GM23338 (cell line): Measurements from ENCODE around the gene ERN2. TPM values are rescaled to one million over a fixed set of nuclear protein-coding genes. Genes with fewer than 3 reads are reported as not detected.

Source experiments
- ATAC-seq: fragments of 200-7000 bp; cut with Tn5 transposase; 3 replicates; pipeline ENCODE4 v1.9.1; 2020
- DNase-seq: peaks from one replicate; pipeline ENCODE4 v3.0.0-alpha.2; 2015; ENCODE audit warnings: low spot score
- H2AFZ ChIP-seq: fragments of 200-600 bp; sonication (generic); 2 replicates; pipeline ENCODE4 v1.8.0; 2016; ENCODE audit warnings: antibody characterized with exemption, mild to moderate bottlenecking, moderate library complexity
- H3F3A ChIP-seq: fragments of 200-600 bp; sonication (generic); replicated peaks from 2 replicates; pipeline ENCODE4 v1.8.0; 2017; ENCODE audit warnings: antibody characterized with exemption, mixed run types, low read depth
- H3K27ac ChIP-seq: fragments of 200-600 bp; sonication (generic); 2 replicates; pipeline ENCODE4 v1.6.1; 2016; ENCODE audit warnings: low read depth
- H3K27me3 ChIP-seq: fragments of 200-600 bp; sonication (generic); 2 replicates; pipeline ENCODE4 v1.8.0; 2016; ENCODE audit warnings: mild to moderate bottlenecking, mixed run types, moderate library complexity; ENCODE audit not compliant: insufficient read depth
- H3K36me3 ChIP-seq: fragments of 200-600 bp; sonication (generic); 2 replicates; pipeline ENCODE4 v1.8.0; 2016; ENCODE audit warnings: mild to moderate bottlenecking; ENCODE audit not compliant: insufficient read depth
- H3K4me1 ChIP-seq: fragments of 200-600 bp; sonication (generic); 2 replicates; pipeline ENCODE4 v1.8.0; 2016; ENCODE audit warnings: mild to moderate bottlenecking, moderate library complexity; ENCODE audit not compliant: insufficient read depth
- H3K4me2 ChIP-seq: fragments of 200-600 bp; sonication (generic); 2 replicates; pipeline ENCODE4 v1.7.1; 2017; ENCODE audit warnings: mixed run types
- H3K4me3 ChIP-seq: fragments of 200-600 bp; sonication (generic); 2 replicates; pipeline ENCODE4 v1.6.1; 2016; ENCODE audit warnings: mixed run types
- H3K79me2 ChIP-seq: fragments of 200-600 bp; sonication (generic); replicated peaks from 2 replicates; pipeline ENCODE4 v1.8.0; 2017; ENCODE audit warnings: mild to moderate bottlenecking; ENCODE audit not compliant: insufficient read depth
- H3K9me2 ChIP-seq: fragments of 200-600 bp; sonication (generic); 2 replicates; pipeline ENCODE4 v1.8.0; 2017; ENCODE audit not compliant: insufficient read depth
- H4K20me1 ChIP-seq: fragments of 200-600 bp; sonication (generic); replicated peaks from 2 replicates; pipeline ENCODE4 v1.8.0; 2017; ENCODE audit warnings: mild to moderate bottlenecking; ENCODE audit not compliant: insufficient read depth
- H3K27ac Mint-ChIP-seq: 2 replicates; pipeline ENCODE4 v1.8.0; 2020; ENCODE audit warnings: inconsistent platforms, mild to moderate bottlenecking, moderate library complexity, mixed read lengths
- H3K27me3 Mint-ChIP-seq: 3 replicates; pipeline ENCODE4 v1.8.0; 2022; ENCODE audit warnings: low read depth, mild to moderate bottlenecking, moderate library complexity, mixed read lengths, inconsistent platforms; ENCODE audit not compliant: insufficient read depth, poor library complexity
- H3K36me3 Mint-ChIP-seq: 3 replicates; pipeline ENCODE4 v1.8.0; 2021; ENCODE audit warnings: low read depth, mild to moderate bottlenecking, inconsistent platforms, moderate library complexity, mixed read lengths
- H3K4me1 Mint-ChIP-seq: 3 replicates; pipeline ENCODE4 v1.8.0; 2020; ENCODE audit warnings: mild to moderate bottlenecking, inconsistent platforms, mixed read lengths
- H3K4me3 Mint-ChIP-seq: 3 replicates; pipeline ENCODE4 v1.8.0; 2021; ENCODE audit warnings: moderate library complexity, mild to moderate bottlenecking, inconsistent platforms, mixed read lengths
- H3K9me3 Mint-ChIP-seq: 3 replicates; pipeline ENCODE4 v1.8.0; 2020; ENCODE audit warnings: moderate library complexity, mild to moderate bottlenecking, inconsistent platforms, mixed read lengths
- CREB1 ChIP-seq: fragments of 250-450 bp; sonication (Bioruptor Pico); IDR thresholded peaks from 2 replicates; pipeline ENCODE4 v1.5.0; 2020; ENCODE audit warnings: low read depth, mild to moderate bottlenecking, moderate library complexity
- EZH2phosphoT487 ChIP-seq: fragments of 200-600 bp; sonication (generic); IDR thresholded peaks from one replicate; pipeline ENCODE4 v1.8.1; 2018; ENCODE audit warnings: antibody characterized with exemption; ENCODE audit not compliant: unreplicated experiment
- JUNB ChIP-seq: IDR thresholded peaks from one replicate; pipeline ENCODE4 v1.6.1; 2016; ENCODE audit warnings: antibody characterized with exemption; ENCODE audit not compliant: unreplicated experiment
- REST ChIP-seq: IDR thresholded peaks from one replicate; pipeline ENCODE4 v1.6.1; 2018; ENCODE audit warnings: antibody characterized with exemption; ENCODE audit not compliant: unreplicated experiment
- ZNF462 ChIP-seq: fragments of 250-450 bp; sonication (Bioruptor Pico); IDR thresholded peaks from 2 replicates; pipeline ENCODE4 v1.5.0; 2020; ENCODE audit warnings: mild to moderate bottlenecking, moderate library complexity
- polyA plus RNA-seq: library from polyadenylated mRNA; unstranded; fragments of >200 nt; fragmentation: Nextera tagmentation; extraction: Ambion mirVana; gene quantifications from 2 replicates; pipeline ENCODE4 v1.2.1, GENCODE V29; 2016
- total RNA-seq: library from RNA; depleted of rRNA; stranded (reverse); fragments of >200 nt; shearing (Covaris generic); gene quantifications from 2 replicates; pipeline ENCODE4 v1.2.3, GENCODE V29; 2014

The ERN2 gene
- total and polyA plus RNA-seq, 2 experiments from 2014 or later = 0.97 to 1.1 TPM

GRCh38 chr16:23666571-23667354 is 46.3 kb downstream of the ERN2 start (continued):
- TF ChIP-seq ZNF462 (CRISPR knock-in tag) (no peak), CREB1 (no peak), REST (no peak)

GRCh38 chr16:23663918-23664317 is 49.1 kb downstream of the ERN2 start:
- H3K9me2 ChIP-seq = no peaks in the 10 kb centered on the region
- no peaks in the 10 kb centered on the region for H3K79me2 ChIP-seq
- H3K9me3 Mint-ChIP-seq = no peaks in the 10 kb centered on the region
- H3K27ac ChIP-seq = no peak overlapping the region
- H3K4me3 ChIP-seq = no peak overlapping the region
- peaks cover 9% of the 10 kb centered on the region for H4K20me1 ChIP-seq
- H3K4me1 ChIP-seq = no peaks in the 10 kb centered on the region
- H3F3A ChIP-seq = no peaks in the 10 kb centered on the region
- no peaks in the 10 kb centered on the region for H3K4me1 Mint-ChIP-seq
- peaks cover 66% of the 10 kb centered on the region for H3K36me3 Mint-ChIP-seq
- no peaks in the 10 kb centered on the region for H3K27me3 ChIP-seq
- no peak overlapping the region for H2AFZ ChIP-seq
- no peak overlapping the region for H3K4me2 ChIP-seq
- ATAC-seq = no peak
- H3K27me3 Mint-ChIP-seq = no peaks in the 10 kb centered on the region
- no peak overlapping the region for H3K4me3 Mint-ChIP-seq
- DNase-seq = no peak
- no peak overlapping the region for H3K27ac Mint-ChIP-seq
- H3K36me3 ChIP-seq = peaks cover 33% of the 10 kb centered on the region
- TF ChIP-seq ZNF462 (CRISPR knock-in tag) = no peak
- no peak for TF ChIP-seq JUNB
- TF ChIP-seq EZH2phosphoT487 = no peak
